ENCODE results near the gene CXCL12.

The CXCL12 gene

GRCh38 chr10:44362866-44363711 is 21.8 kb downstream of the CXCL12 start:
- no peak for DNase-seq

DNA sequence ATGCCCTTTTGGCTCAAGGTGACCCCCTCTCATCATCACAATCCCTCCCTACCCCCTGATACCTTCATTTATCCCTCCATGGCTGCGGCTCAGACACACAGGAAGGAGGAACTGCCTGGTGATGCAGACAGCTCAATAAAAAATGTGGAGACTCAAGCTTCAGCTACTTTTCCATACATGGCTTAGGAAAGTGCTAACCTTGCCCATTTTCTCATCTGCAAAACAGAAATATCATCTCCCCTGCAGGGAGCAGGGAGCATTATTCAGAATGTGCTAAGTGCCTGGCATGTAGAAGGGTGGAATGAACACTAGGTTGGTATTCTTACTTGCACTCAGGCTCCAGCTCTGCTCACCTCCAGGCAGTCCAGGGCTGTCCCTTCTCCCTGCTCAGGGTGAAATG is 23.8 kb downstream of the CXCL12 start:
- DNase-seq = no peak

GRCh38 chr10:44358080-44358771 is 26.7 kb downstream of the CXCL12 start:
- no peak for DNase-seq

GRCh38 chr10:44357023-44357540 is 27.8 kb downstream of the CXCL12 start:
- DNase-seq = no peak

- no peak for DNase-seq
Observed at GRCh38 chr10:44356139-44357022, 28.5 kb downstream of the CXCL12 start.

DNA sequence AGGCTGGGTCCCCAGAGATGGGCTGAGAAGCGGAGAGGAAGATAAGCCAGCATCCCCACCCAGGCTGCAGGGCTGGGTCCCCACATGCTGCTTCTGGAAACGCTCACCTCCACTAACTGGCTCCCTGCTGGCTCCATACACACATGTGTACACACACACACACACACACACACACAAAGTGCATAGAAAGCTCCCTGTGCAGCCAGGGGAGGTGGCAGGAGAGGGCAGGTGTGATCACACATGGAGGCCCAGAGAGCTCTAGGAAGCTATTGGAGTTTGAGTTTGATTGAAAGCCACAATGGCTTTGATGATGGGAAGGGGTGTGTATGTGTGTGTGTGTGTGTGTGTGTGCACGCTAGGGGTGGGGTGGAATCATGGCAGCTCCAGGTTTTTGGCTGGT is 29.3 kb downstream of the CXCL12 start:
- DNase-seq = no peak

DNA sequence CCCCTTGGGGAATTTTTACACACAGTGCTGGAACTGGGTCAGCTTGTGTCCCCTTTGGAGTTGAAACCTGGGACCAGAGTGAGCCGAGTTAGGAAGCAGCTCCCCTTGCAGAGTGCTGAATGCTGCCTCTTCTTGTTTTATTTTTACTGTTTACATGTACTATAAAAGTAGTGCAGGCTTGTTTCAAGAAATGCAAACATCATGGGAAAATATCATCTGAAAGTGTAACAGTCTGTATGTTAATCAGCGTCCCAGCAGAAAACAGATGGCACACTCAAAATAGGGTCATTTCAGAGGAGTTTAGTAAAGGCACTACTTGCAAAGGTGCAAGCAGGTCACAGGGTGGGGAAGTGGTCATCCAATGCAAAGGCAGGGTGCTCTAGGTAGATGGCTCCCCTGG is 30.1 kb downstream of the CXCL12 start:
- DNase-seq = no peak

- DNase-seq = no peak
Observed at GRCh38 chr10:44353721-44354120, 31.2 kb downstream of the CXCL12 start.

- DNase-seq = no peak
Observed at GRCh38 chr10:44353128-44353390, 31.8 kb downstream of the CXCL12 start.

DNA sequence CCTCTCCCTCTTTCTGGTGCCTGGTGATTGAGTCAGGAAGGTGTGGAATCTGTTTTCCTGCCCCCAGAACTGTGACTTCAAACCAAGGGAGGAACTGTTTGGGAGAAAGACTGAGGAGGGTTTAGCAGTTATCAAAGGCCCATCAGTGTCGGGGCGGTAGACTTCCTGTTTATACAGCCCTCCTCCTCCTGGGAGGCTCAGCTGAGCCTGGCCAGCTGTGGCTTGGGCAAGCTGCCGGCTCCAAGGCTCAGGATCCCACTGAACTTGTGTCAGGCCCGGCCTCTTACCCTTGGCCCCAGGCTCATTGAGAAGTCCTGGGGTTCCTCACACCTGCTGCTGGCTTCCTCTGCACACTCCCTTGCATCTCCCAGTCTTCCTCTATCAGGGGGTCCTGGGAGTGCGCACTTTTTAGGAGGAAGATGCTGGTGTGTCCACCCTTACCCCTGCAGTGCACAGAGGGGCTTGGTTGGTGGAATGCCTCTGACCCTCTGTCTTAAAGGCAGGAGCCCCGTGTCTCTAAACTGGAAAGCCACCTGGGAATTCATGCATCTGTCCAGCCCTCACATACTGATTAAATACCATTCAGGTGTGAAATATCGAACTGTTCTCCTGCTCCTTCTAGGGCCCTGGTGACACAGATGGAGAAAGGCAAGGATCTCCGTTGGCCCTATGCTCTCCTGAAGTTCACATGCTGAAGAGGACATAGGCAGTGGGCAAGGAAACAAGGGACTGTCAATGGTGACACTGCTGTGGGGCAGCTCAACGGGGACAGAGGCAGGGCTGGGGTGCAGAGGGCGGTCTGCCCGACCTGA is 32.4 kb downstream of the CXCL12 start:
- no peak for DNase-seq

GRCh38 chr10:44348496-44348895 is 36.4 kb downstream of the CXCL12 start:
- no peak for DNase-seq

DNA sequence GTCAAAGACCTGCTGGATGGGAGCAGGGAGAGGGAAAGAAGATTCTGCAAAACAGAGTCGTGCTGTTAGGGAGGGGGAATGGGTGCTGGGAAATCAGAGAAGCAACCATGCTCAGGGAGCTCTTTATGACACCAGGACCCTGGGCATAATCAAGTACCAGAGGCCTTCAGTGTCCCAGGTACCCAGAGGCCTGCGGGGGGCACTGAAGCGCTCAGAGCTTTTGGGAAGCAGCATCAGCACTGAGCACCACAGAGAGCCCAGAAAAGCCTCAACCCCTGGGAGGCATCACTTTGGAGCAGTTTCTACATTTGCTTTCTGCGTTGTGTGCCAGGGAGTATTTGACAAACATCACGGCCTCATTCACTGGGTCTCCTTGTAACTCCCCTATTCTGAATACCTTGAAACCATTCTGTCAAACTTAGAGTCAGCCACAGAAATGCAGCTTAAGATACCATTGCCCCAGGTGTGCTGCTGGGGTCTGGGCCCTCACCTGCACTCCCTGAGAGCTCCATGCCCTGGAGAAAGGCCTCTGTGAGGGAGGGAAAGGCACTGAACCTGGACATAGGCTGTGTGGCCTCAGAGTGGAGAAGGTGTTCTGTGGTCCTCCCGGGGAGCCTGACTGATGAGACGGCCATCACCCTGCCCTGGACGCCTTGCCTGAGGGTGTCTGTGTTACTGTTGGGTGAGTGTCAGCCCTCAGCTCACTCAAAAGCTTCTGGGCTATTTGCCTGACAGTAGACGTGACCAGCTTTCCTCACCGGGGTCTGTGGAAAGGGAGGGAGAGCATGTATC is 37.1 kb downstream of the CXCL12 start:
- DNase-seq = no peak

- no peak for DNase-seq
Observed at GRCh38 chr10:44344727-44345126, 40.2 kb downstream of the CXCL12 start.

GRCh38 chr10:44343843-44344242 is 41.1 kb downstream of the CXCL12 start:
- DNase-seq = no peak

DNA sequence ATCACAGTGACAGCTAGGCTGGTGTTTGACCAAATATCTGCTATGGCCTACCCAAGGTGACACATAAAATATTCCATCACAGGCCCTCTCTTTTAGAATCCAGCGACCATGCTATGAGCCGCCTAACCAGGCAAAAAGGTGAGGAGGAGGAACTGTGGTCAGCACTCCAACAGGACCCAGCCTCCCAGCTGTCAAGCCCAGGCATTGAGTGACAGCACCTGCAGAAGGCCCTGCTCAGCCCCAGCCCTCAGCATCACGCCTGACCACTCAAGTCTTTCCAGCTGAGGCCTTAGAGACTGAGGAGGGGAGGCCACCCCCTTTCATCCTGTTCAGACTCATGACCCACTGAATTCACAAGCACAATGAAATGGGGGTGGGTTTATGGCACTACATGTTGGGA is 43.0 kb downstream of the CXCL12 start:
- DNase-seq = no peak

- no peak for DNase-seq
Observed at GRCh38 chr10:44340557-44340956, 44.3 kb downstream of the CXCL12 start.

- no peak for DNase-seq
Observed at GRCh38 chr10:44339218-44339617, 45.7 kb downstream of the CXCL12 start.

GRCh38 chr10:44337081-44337480 is 47.8 kb downstream of the CXCL12 start:
- DNase-seq = no peak

DNA sequence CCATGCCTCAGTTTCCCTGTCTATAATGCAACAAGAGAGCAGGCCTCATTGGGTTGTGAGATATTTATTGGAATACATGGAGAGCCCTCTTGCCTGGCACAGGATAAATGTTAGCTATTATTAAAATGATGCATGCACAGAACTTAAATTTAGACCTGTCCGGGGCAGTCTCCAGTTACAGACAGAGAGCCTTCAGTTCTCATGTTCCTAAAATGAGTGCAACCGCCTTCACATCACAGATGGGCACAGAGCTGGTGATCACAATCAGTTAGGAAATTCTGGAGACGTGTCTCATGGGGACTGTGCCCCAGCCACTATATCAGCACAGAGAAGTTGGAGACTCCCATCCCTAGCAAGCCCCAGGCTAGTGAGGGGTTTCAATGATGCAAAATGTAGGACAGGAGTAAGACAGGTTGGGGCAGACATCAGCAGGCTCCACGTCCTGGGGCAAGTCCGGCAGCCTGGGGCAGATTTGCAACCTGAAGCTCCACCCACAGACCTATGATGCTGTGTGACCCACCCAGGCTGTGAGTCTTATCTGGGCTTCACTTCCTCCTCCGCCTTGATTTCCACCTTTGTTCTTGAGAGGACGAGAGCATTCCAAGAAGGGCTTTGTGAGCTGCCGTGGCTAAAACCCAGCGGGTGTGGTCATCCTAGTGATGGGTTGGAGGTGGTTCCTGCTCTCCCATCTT is 49.4 kb downstream of the CXCL12 start:
- no peak for DNase-seq

GRCh38 chr10:44334621-44335184 is 50.2 kb downstream of the CXCL12 start:
- no peak for DNase-seq

DNA sequence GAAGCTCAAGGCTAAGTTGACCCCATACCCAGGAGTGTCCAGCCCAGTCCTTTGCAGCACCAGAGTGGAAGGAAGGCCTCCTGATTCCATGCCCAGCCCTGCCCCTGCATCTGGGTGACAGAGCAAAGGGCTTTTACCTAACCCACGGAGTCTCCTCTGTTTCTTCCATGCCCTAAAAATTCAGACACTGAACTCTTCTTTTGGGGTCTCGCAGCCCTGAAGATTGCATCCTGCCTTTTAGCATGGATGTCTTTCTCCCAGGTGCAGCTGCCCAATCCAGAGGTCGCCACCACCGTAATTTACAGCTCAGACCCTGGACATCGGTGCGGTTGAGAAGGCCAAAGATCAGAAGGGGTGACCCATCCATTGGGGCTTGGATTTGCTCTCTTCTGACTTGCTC is 50.8 kb downstream of the CXCL12 start:
- DNase-seq = no peak

Measured in SHP77 (cell line).